T-cell (primary cell): ENCODE results near the gene CUL2. TPM values are rescaled to one million over a fixed set of nuclear protein-coding genes. Genes with fewer than 3 reads are reported as not detected.

Experiments
- ATAC-seq, 4 experiments: fragments of 200-7000 bp in 3 of 4; fragments of 150-1000 bp in 1 of 4; cut with Tn5 transposase; replicated peaks in 1 of 4; 1 replicate in 3 of 4; 2 replicates in 1 of 4; pipeline ENCODE4 v1.10.0; 2021; ENCODE audit warnings: moderate library complexity in 3 of 4, mild to moderate bottlenecking in 2 of 4, moderate number of reproducible peaks in 1 of 4
- CTCF ChIA-PET, 2 donors: fragments of 300-600 bp; sonication (Branson Sonifier 250); formaldehyde crosslinking; loops; one replicate each; lab custom pipeline; 2022; ENCODE audit warnings: antibody characterized with exemption in 2 of 2; lab: Charles Lee
- POLR2A ChIA-PET, 2 donors: fragments of 300-600 bp; sonication (Branson Sonifier 250); formaldehyde crosslinking; loops; one replicate each; lab custom pipeline; 2022; ENCODE audit warnings: antibody characterized with exemption in 2 of 2; lab: Charles Lee
- DNase-seq, 35 experiments: peaks; one replicate each; pipeline versions ENCODE4 v3.0.0 to v3.0.0-alpha.2; 2013 to 2023
- H3K27ac ChIP-seq: one replicate; pipeline ENCODE4 v1.5.1; 2013; ENCODE audit warnings: low read length
- H3K27me3 ChIP-seq, 2 experiments: replicated peaks in 1 of 2; 1 replicate in 1 of 2; 2 replicates in 1 of 2; pipeline versions ENCODE4 v1.6.1 to v1.7.0; 2013; ENCODE audit warnings: low read length in 1 of 2, mixed read lengths in 1 of 2; ENCODE audit not compliant: control insufficient read depth in 2 of 2, insufficient read depth in 2 of 2; ENCODE audit errors: extremely low read depth in 1 of 2
- H3K36me3 ChIP-seq, 2 donors: 1 replicate in 1 of 2; 2 replicates in 1 of 2; pipeline versions ENCODE4 v1.6.1 to v1.7.0; 2013; ENCODE audit warnings: low read length in 1 of 2; ENCODE audit not compliant: control insufficient read depth in 2 of 2, insufficient read depth in 1 of 2; ENCODE audit errors: extremely low read depth in 1 of 2
- H3K4me1 ChIP-seq, 2 experiments: 1 replicate in 1 of 2; 2 replicates in 1 of 2; pipeline versions ENCODE4 v1.6.1 to v1.7.0; 2013; ENCODE audit warnings: low read length in 2 of 2, mixed read lengths in 1 of 2; ENCODE audit not compliant: insufficient read depth in 2 of 2, control insufficient read depth in 1 of 2; ENCODE audit errors: extremely low read depth in 1 of 2
- H3K4me3 ChIP-seq, 2 donors: 1 replicate in 1 of 2; 2 replicates in 1 of 2; pipeline versions ENCODE4 v1.5.1 to v1.7.0; 2013; ENCODE audit warnings: mild to moderate bottlenecking in 2 of 2, low read length in 1 of 2, moderate library complexity in 1 of 2; ENCODE audit not compliant: control insufficient read depth in 1 of 2; ENCODE audit errors: extremely low read depth in 1 of 2
- H3K9me3 ChIP-seq: 2 replicates; pipeline ENCODE4 v1.7.0; 2013
- H3K27ac Mint-ChIP-seq, 2 donors: one replicate each; pipeline ENCODE4 v1.8.0; 2020 to 2021; ENCODE audit warnings: mild to moderate bottlenecking in 2 of 2, mixed read lengths in 2 of 2
- H3K27me3 Mint-ChIP-seq, 2 donors: one replicate each; pipeline ENCODE4 v1.8.0; 2021 to 2022; ENCODE audit warnings: mixed read lengths in 2 of 2
- H3K36me3 Mint-ChIP-seq: one replicate; pipeline ENCODE4 v1.8.0; 2021; ENCODE audit warnings: mixed read lengths
- H3K4me1 Mint-ChIP-seq, 3 donors: one replicate each; pipeline ENCODE4 v1.8.0; 2020 to 2022; ENCODE audit warnings: mixed read lengths in 3 of 3, mild to moderate bottlenecking in 1 of 3
- H3K4me3 Mint-ChIP-seq, 3 donors: one replicate each; pipeline ENCODE4 v1.8.0; 2020 to 2022; ENCODE audit warnings: mild to moderate bottlenecking in 3 of 3, mixed read lengths in 3 of 3, moderate library complexity in 3 of 3
- H3K9me3 Mint-ChIP-seq, 3 donors: one replicate each; pipeline ENCODE4 v1.8.0; 2020 to 2022; ENCODE audit warnings: mixed read lengths in 3 of 3
- WGBS: methylation state at CpG from one replicate; pipeline ENCODE4 v1.1.5; 2013; ENCODE audit warnings: missing lambda C conversion rate; ENCODE audit not compliant: insufficient coverage; 5-methylcytosine and 5-hydroxymethylcytosine counted together
- total RNA-seq, 35 experiments: library from RNA in 6 of 35; stranded (reverse) in 6 of 35; fragments of 120-200 nt in 1 of 35; gene quantifications; one replicate each; pipeline versions ENCODE4 v1.2.1 to v1.2.4 and lab custom pipeline; 2013 to 2026

CUL2 gene
- total RNA-seq, 5 donors from 2014 or later (not counting 1 experiment from before 2014, with no cell fraction given), result 29.5 to 35.6 (median 31.2) TPM

GRCh38 chr10:35015843-35016408, 74.2 kb downstream of the CUL2 start:
- Mint-ChIP-seq H3K4me3 (no peak overlapping the region), H3K27ac (no peak overlapping the region), H3K27me3 (no peaks in the 10 kb centered on the region), H3K9me3 (no peaks in the 10 kb centered on the region), H3K4me1 (peaks cover 18 to 26% (median 20%) of the 10 kb centered on the region in 3 donors), H3K36me3 (peaks cover 37% of the 10 kb centered on the region)
- H3K27me3 ChIP-seq, result no peaks in the 10 kb centered on the region
- H3K4me3 ChIP-seq, result no peak overlapping the region
- CTCF ChIA-PET, result no interaction called here
- 100% methylated on average over 5 of the region's 5 CpGs for WGBS
- H3K9me3 ChIP-seq, result no peaks in the 10 kb centered on the region
- peaks cover 4 to 11% of the 10 kb centered on the region in 2 experiments for H3K4me1 ChIP-seq
- peaks cover 6 to 34% of the 10 kb centered on the region in 2 donors for H3K36me3 ChIP-seq
- no peak for DNase-seq
- H3K27ac ChIP-seq, result no peak overlapping the region
- ATAC-seq, result no peak
- POLR2A ChIA-PET, result interaction anchor here in 1 of 2 donors (0.6 kb wide), 1 partner anchor 30 kb away, joined by 3 read pairs; no protein-coding TSS in a partner anchor

GRCh38 chr10:35012781-35013180, 77.4 kb downstream of the CUL2 start:
- H3K36me3 ChIP-seq, result peaks cover 6 to 46% of the 10 kb centered on the region in 2 donors
- H3K27me3 Mint-ChIP-seq, result no peaks in the 10 kb centered on the region
- no peak overlapping the region for H3K4me3 ChIP-seq

GRCh38 chr10:35011771-35012191, 78.4 kb downstream of the CUL2 start:
- peak; percentile 82 to 86 (median 84) for ATAC-seq
- no peaks in the 10 kb centered on the region for H3K27me3 ChIP-seq
- Mint-ChIP-seq H3K27ac (peak overlapping the region; percentile 86 to 91), H3K9me3 (no peaks in the 10 kb centered on the region), H3K4me1 (peaks cover 12 to 18% (median 16%) of the 10 kb centered on the region in 3 donors), H3K27me3 (no peaks in the 10 kb centered on the region), H3K36me3 (peaks cover 43% of the 10 kb centered on the region), H3K4me3 (peak overlapping the region; percentile 42 to 53 (median 43))
- 82% methylated on average over 2 of the region's 7 CpGs for WGBS
- peaks cover 6 to 39% of the 10 kb centered on the region in 2 donors for H3K36me3 ChIP-seq
- no peaks in the 10 kb centered on the region for H3K9me3 ChIP-seq
- no peak overlapping the region for H3K4me3 ChIP-seq
- peak overlapping the region; percentile 29 for H3K27ac ChIP-seq
- peak in 18 of 35 experiments; percentile 6 to 49 (median 18) for DNase-seq
- ChIA-PET CTCF (interaction anchor here in 1 of 2 donors (1.3 kb wide), 1 partner anchor 17 kb away, joined by 7 read pairs; no protein-coding TSS in a partner anchor), POLR2A (no interaction called here)
- H3K4me1 ChIP-seq, result peaks cover 4 to 11% of the 10 kb centered on the region in 2 experiments

More at GRCh38 chr10:35012781-35013180, 77.4 kb downstream of the CUL2 start:
- Mint-ChIP-seq H3K27ac (peak overlapping the region; percentile 86 to 91), H3K4me3 (peak overlapping the region; percentile 15 to 53 (median 42)), H3K4me1 (peaks cover 12 to 18% (median 16%) of the 10 kb centered on the region in 3 donors), H3K9me3 (no peaks in the 10 kb centered on the region), H3K36me3 (peaks cover 44% of the 10 kb centered on the region)
- Histone ChIP-seq H3K9me3 (no peaks in the 10 kb centered on the region), H3K27ac (no peak overlapping the region), H3K4me1 (peaks cover 4 to 11% of the 10 kb centered on the region in 2 experiments), H3K27me3 (no peaks in the 10 kb centered on the region)
- ATAC-seq (no peak), DNase-seq (peak in 1 of 35 experiments; percentile 5)
- POLR2A ChIA-PET, result no interaction called here
- CTCF ChIA-PET, result interaction anchor here in 1 of 2 donors (1.3 kb wide), 1 partner anchor 18 kb away, joined by 7 read pairs; no protein-coding TSS in a partner anchor
- 100% methylated on average over 4 of the region's 8 CpGs for WGBS

- peaks cover 3 to 8% of the 10 kb centered on the region in 2 experiments for H3K4me1 ChIP-seq
- Mint-ChIP-seq H3K27ac (peak overlapping the region; percentile 1 to 75), H3K27me3 (no peaks in the 10 kb centered on the region), H3K4me3 (no peak overlapping the region), H3K4me1 (peaks cover 11 to 15% (median 14%) of the 10 kb centered on the region in 3 donors), H3K9me3 (no peaks in the 10 kb centered on the region), H3K36me3 (peaks cover 46% of the 10 kb centered on the region)
- ChIA-PET POLR2A (no interaction called here), CTCF (no interaction called here)
- ATAC-seq, result no peak
- WGBS, result 100% methylated on average over 2 of the region's 4 CpGs
- DNase-seq, result no peak
- no peak overlapping the region for H3K27ac ChIP-seq
- no peaks in the 10 kb centered on the region for H3K27me3 ChIP-seq
- H3K9me3 ChIP-seq, result no peaks in the 10 kb centered on the region
- no peak overlapping the region for H3K4me3 ChIP-seq
- peaks cover 0 to 24% of the 10 kb centered on the region in 2 donors for H3K36me3 ChIP-seq
Observed at GRCh38 chr10:35007858-35008301, 82.3 kb downstream of the CUL2 start.

GRCh38 chr10:35006836-35007235, 83.3 kb downstream of the CUL2 start:
- no peaks in the 10 kb centered on the region for H3K9me3 Mint-ChIP-seq
- Histone ChIP-seq H3K4me1 (peaks cover 0 to 2% of the 10 kb centered on the region in 2 experiments), H3K9me3 (no peaks in the 10 kb centered on the region), H3K27ac (no peak overlapping the region), H3K4me3 (no peak overlapping the region), H3K36me3 (peaks cover 0 to 22% of the 10 kb centered on the region in 2 donors), H3K27me3 (no peaks in the 10 kb centered on the region)
- ChIA-PET POLR2A (interaction anchor here in 1 of 2 donors (0.5 kb wide), 2 partner anchors 19 to 243 kb away, joined by 3 to 7 read pairs; no protein-coding TSS in a partner anchor), CTCF (no interaction called here)
- peaks cover under 1 to 5% (median 4%) of the 10 kb centered on the region in 3 donors for H3K4me1 Mint-ChIP-seq
- DNase-seq (no peak), ATAC-seq (no peak)
- H3K27ac Mint-ChIP-seq, result no peak overlapping the region
- H3K27me3 Mint-ChIP-seq, result no peaks in the 10 kb centered on the region
- H3K36me3 Mint-ChIP-seq, result peaks cover 39% of the 10 kb centered on the region
- WGBS, result 100% methylated on average over 1 of the region's 4 CpGs
- no peak overlapping the region for H3K4me3 Mint-ChIP-seq

GRCh38 chr10:35005868-35006267, 84.3 kb downstream of the CUL2 start:
- peaks cover 0 to 16% of the 10 kb centered on the region in 2 donors for H3K36me3 ChIP-seq
- Mint-ChIP-seq H3K27me3 (no peaks in the 10 kb centered on the region), H3K4me1 (no peaks in the 10 kb centered on the region), H3K4me3 (no peak overlapping the region), H3K36me3 (peaks cover 36% of the 10 kb centered on the region), H3K9me3 (no peaks in the 10 kb centered on the region), H3K27ac (no peak overlapping the region)
- H3K9me3 ChIP-seq, result no peaks in the 10 kb centered on the region
- WGBS, result 95% methylated on average over 4 of the region's 8 CpGs
- no peak overlapping the region for H3K4me3 ChIP-seq
- ATAC-seq (no peak), DNase-seq (no peak)
- ChIA-PET POLR2A (no interaction called here), CTCF (no interaction called here)
- H3K4me1 ChIP-seq, result no peaks in the 10 kb centered on the region
- no peaks in the 10 kb centered on the region for H3K27me3 ChIP-seq
- no peak overlapping the region for H3K27ac ChIP-seq
